GM18867 (cell line): ENCODE measurements around the gene SRL.
"Not testable (repeated sequence)": the region's sequence is repeated elsewhere in the genome, so short reads cannot be mapped to it uniquely, and the experiment has no call there.

Experiments
- ATAC-seq: cut with Tn5 transposase; IDR thresholded peaks from one replicate; pipeline ENCODE4 v1.9.1; 2021; ENCODE audit warnings: mild to moderate bottlenecking, moderate library complexity; ENCODE audit not compliant: unreplicated experiment

The SRL gene

GRCh38 chr16:4175849-4176248 lies 66.0 kb downstream of the SRL start:
- ATAC-seq: no peak

- no peak for ATAC-seq
These were observed 69.8 kb downstream of the SRL start for GRCh38 chr16:4172070-4172469.

GRCh38 chr16:4169415-4169814 lies 72.5 kb downstream of the SRL start:
- ATAC-seq: no peak

- ATAC-seq: no peak
These were observed 75.1 kb downstream of the SRL start for GRCh38 chr16:4166821-4167220.

GRCh38 chr16:4160658-4161430 lies 81.0 kb downstream of the SRL start:
- no peak for ATAC-seq

GRCh38 chr16:4159726-4160125 lies 82.2 kb downstream of the SRL start:
- ATAC-seq: no peak

GRCh38 chr16:4158143-4159093 lies 83.5 kb downstream of the SRL start:
- no peak for ATAC-seq

- ATAC-seq: no peak
These were observed 84.5 kb downstream of the SRL start for GRCh38 chr16:4157376-4157825.

- not testable (repeated sequence) for ATAC-seq
These were observed 85.4 kb downstream of the SRL start for GRCh38 chr16:4156503-4156902.

GRCh38 chr16:4153364-4153763 lies 88.5 kb downstream of the SRL start:
- not testable (repeated sequence) for ATAC-seq

- ATAC-seq: no peak
These were observed 89.6 kb downstream of the SRL start for GRCh38 chr16:4152267-4152666.

GRCh38 chr16:4147236-4147635 lies 94.6 kb downstream of the SRL start:
- ATAC-seq: no peak

- peak; percentile 55 for ATAC-seq
These were observed 99.6 kb downstream of the SRL start for GRCh38 chr16:4142268-4142667.

- no peak for ATAC-seq
These were observed 100.3 kb downstream of the SRL start for GRCh38 chr16:4141604-4142003.

- ATAC-seq: no peak
These were observed 101.2 kb downstream of the SRL start for GRCh38 chr16:4140652-4141051.

- ATAC-seq: no peak
These were observed 101.9 kb downstream of the SRL start for GRCh38 chr16:4139968-4140367.
